Stimulated activated CD4-positive, alpha-beta T cell treated with anti-CD3 and anti-CD28 coated beads, TNF-alpha, amount 100 ng/mL, for 24 hours (primary cell): ENCODE measurements around the gene LRP3.
"Not testable (repeated sequence)": the region's sequence is repeated elsewhere in the genome, so short reads cannot be mapped to it uniquely, and the experiment has no call there.

Source experiments
- DNase-seq, 3 experiments: peaks; one replicate each; pipeline ENCODE4 v3.0.0-alpha.2; 2020; ENCODE audit warnings: low read depth in 3 of 3

Gene LRP3

GRCh38 chr19:33193865-33194362, at the start of gene LRP3:
Gene LRP3 (plus strand): TSS chr19:33194330. CDS start chr19:33194786, 456 bp downstream.
- no peak for DNase-seq

GRCh38 chr19:33146209-33146608, 47.9 kb upstream of the LRP3 start:
- DNase-seq: no peak

GRCh38 chr19:33147538-33147937, 46.6 kb upstream of the LRP3 start:
- no peak for DNase-seq

GRCh38 chr19:33150852-33151518, 43.1 kb upstream of the LRP3 start:
- no peak for DNase-seq

- DNase-seq: no peak
Measured at GRCh38 chr19:33152176-33152575, 42.0 kb upstream of the LRP3 start.

DNA sequence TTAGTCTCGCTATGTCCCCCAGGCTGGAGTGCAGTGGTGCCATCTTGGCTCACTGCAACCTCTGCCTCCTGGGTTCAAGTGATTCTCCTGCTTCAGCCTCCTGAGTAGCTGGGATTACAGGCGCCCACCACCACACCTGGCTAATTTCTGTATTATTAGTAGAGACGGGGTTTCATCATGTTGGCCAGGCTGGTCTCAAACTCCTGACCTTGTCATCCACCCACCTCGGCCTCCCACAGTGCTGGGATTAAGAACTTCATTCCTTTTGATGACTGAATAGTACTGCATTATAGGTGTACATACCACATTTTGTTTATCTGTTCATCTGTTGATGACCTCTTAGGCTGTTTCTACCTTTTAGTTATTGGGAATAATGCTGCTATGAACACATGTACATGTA, 41.5 kb upstream of the LRP3 start:
- not testable (repeated sequence) for DNase-seq

DNA sequence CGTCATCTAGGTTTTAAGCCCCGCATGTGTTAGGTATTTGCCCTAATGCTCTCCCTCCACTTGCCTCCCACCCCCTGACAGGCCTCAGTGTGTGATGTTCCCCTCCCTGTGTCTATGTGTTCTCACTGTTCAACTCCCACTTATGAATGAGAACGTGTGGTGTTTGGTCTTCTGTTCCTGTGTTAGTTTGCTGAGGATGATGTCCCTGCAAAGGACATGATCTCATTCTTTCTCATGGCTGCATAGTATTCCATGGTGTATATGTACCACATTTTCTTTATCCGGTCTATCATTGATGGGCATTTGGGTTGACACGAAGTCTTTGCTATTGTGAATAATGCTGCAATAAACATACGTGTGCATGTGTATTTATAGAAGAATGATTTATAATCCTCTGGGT, 39.8 kb upstream of the LRP3 start:
- DNase-seq: not testable (repeated sequence)

GRCh38 chr19:33156334-33156733, 37.8 kb upstream of the LRP3 start:
- no peak for DNase-seq

DNA sequence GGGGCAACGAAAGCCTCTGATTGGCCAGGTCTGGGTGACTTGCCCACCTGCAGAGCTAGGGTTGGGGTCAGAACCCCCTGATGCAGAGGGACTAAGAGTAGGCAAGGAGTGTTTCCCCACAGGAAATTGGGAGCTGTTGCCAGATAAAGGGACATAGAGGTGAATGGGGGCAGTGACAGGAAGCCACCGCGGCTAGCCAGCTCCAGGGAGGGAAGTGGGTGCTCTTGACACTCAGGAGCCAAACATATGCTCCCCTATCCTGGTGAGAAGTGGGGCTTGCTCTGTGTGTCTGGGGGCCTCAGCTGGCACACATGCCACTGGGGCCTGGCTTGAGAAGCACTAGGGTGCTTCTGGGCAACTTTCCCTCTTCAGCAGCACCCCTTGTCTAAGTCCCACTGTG, 36.2 kb upstream of the LRP3 start:
- DNase-seq: no peak

DNA sequence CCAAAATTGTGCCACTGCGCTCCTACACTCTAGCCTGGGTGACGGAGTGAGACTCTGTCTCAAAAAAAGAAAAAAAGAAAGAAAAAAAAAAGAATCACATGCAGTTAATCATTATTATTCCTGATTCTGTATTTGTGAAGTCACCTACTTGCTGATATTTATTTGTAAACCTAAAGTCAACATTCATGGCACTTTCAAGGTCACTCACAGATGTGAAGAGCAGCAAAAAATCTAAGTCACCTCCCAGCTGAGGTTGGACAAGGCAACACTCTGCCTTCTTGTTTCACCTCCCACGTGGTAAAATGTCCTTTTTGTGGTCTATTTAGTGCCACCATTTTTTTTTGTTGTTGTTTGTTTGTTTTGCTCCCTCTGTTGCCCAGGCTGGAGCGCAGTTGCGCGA, 35.8 kb upstream of the LRP3 start:
- DNase-seq: no peak

GRCh38 chr19:33159149-33159548, 35.0 kb upstream of the LRP3 start:
- DNase-seq: no peak

- DNase-seq: no peak
Measured at GRCh38 chr19:33159893-33160292, 34.2 kb upstream of the LRP3 start.

GRCh38 chr19:33161201-33161600, 32.9 kb upstream of the LRP3 start:
- no peak for DNase-seq

- no peak for DNase-seq
Measured at GRCh38 chr19:33163481-33163880, 30.6 kb upstream of the LRP3 start.

DNA sequence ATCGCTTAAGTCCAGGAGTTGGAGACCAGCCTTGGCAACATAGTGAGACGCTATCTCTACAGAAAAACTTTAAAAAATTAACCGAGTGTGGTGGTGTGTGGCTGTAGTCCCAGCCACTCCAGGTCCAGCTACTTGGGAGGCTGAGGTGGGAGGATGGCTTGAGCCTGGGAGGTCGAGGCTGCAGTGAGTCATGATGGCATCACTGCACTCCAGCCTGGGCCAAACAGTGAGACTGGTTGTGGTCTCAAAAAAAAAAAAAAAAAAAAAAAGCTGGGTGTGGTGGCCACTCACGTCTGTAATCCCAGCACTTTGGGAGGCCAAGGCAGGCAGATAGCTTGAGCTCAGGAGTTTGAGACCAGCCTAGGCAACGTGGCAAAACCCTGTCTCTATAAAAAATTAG, 28.1 kb upstream of the LRP3 start:
- DNase-seq: not testable (repeated sequence)

- DNase-seq: no peak
Measured at GRCh38 chr19:33167438-33167837, 26.7 kb upstream of the LRP3 start.

DNA sequence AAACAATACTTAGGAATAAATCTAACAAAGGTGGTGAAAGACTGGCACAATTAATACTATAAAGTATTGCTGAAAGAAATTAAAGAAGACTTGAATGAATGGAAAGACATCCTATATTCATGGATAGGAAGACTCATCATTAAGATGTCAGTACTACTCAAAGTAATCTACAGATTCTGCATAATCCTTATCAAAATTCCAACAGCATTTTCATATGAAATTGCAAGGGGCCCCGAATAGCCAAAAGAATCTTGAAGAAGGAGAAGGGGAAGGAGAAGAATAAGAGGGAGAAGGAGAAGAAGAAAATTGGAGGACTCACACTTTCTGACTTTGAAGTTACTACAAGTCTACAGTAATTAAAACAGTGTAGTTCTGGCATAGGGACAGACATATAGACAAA, 25.6 kb upstream of the LRP3 start:
- no peak for DNase-seq

- DNase-seq: no peak
Measured at GRCh38 chr19:33171222-33171795, 22.8 kb upstream of the LRP3 start.

DNA sequence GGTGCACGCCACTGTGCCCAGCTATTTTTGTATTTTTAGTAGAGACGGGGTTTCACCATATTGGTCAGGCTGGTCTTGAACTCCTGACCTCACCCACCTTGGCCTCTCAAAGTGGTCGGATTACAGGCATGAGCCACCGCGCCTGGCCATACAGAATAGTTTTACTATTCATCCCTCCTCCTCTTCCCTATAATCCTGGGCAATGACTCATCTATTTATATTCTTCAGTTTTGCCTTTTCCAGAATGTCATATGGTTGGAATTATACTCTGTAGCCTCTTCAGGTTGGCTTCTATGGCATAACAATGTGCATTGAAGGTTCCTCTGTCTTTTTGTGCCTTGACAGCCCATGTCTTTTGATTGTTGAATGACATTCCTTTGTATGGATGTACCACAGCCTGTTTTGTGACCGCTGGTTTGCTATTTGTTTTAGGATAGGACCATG, 22.2 kb upstream of the LRP3 start:
- no peak for DNase-seq

DNA sequence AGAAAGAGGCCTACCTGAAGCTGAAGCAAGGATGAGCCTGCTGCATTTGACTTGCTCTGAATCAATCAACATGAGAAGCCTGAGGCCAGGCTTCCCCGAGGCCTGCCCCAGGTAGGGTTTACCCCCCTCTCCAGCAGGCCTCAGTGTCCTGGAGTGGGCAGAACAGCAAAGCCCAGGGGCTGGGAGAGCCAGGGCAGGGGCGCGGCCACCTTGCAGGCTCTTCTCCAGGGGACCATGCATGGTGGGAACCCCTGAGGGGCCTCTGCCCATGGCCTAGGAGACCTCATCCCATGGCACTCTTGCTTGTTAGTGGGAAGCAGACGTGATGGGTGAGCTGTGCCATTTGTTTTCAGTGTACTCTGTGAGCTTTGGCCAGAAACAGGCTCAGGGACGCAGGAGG, 19.9 kb upstream of the LRP3 start:
- no peak for DNase-seq

DNA sequence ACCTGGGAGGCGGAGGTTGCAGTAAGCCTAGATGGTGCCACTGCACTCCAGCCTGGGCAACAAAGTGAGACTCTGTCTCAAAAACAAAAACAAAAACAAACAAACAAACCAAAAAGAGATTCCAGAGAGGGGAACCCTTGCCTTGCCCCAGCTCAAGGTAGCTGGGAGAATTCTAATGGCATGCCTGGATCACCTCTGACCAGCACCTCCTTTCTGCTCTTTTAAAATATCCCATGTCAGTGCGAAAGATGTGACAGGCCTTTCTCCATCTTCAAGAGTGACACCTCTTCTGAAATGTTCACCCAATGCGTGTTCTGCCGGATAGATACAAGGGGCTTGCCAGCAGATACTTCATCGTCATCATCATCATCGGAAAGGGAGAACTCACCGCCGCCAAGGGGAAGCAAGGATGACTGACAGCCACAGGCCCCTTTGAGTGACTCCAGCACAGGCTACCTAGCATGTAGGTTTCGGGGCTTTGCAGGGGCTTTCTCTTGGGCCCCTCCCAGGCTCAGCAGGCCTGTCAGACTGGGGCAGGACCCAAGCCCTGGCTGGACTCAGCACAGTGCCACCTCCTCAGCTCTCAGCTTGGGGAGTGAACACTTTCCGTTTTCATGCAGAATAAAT, 18.9 kb upstream of the LRP3 start:
- no peak for DNase-seq

GRCh38 chr19:33175886-33176669, 18.1 kb upstream of the LRP3 start:
- no peak for DNase-seq
